Activated CD8-positive, alpha-beta memory T cell treated with anti-CD3 and anti-CD28 coated beads for 48 hours (primary cell): ENCODE measurements around the gene GPR108.
"Not testable (repeated sequence)": the region's sequence is repeated elsewhere in the genome, so short reads cannot be mapped to it uniquely, and the experiment has no call there.

Source experiments
- DNase-seq, 3 experiments: peaks; one replicate each; pipeline ENCODE4 v3.0.0-alpha.2; 2020; ENCODE audit warnings: low read depth in 2 of 3, low spot score in 2 of 3

GPR108 gene

GRCh38 chr19:6721138-6721474, 16.3 kb downstream of the GPR108 start:
- no peak for DNase-seq

- DNase-seq: no peak
These were observed 16.8 kb downstream of the GPR108 start, which contains the start of gene C3 for GRCh38 chr19:6720369-6721137. C3 (minus strand) TSS chr19:6720650; CDS start chr19:6720589, 61 bp downstream.

- no peak for DNase-seq
These were observed 17.4 kb downstream of the GPR108 start for GRCh38 chr19:6719992-6720368.

GRCh38 chr19:6719540-6719861, 17.9 kb downstream of the GPR108 start:
- DNase-seq: no peak

GRCh38 chr19:6718741-6719539, 18.4 kb downstream of the GPR108 start:
- no peak for DNase-seq

- no peak for DNase-seq
These were observed 19.2 kb downstream of the GPR108 start for GRCh38 chr19:6718111-6718740.

- no peak for DNase-seq
These were observed 19.9 kb downstream of the GPR108 start for GRCh38 chr19:6717441-6717971.

- DNase-seq: no peak
These were observed 20.3 kb downstream of the GPR108 start for GRCh38 chr19:6717036-6717435.

- DNase-seq: no peak
These were observed 20.8 kb downstream of the GPR108 start for GRCh38 chr19:6716610-6716970.

GRCh38 chr19:6714749-6715555, 22.4 kb downstream of the GPR108 start:
- DNase-seq: no peak

GRCh38 chr19:6713773-6714692, 23.3 kb downstream of the GPR108 start:
- no peak for DNase-seq

- DNase-seq: no peak
These were observed 24.4 kb downstream of the GPR108 start for GRCh38 chr19:6712692-6713670.

GRCh38 chr19:6712231-6712630, 25.1 kb downstream of the GPR108 start:
- DNase-seq: no peak

GRCh38 chr19:6711605-6712004, 25.8 kb downstream of the GPR108 start:
- DNase-seq: no peak

- DNase-seq: no peak
These were observed 26.4 kb downstream of the GPR108 start for GRCh38 chr19:6711078-6711361.

- no peak for DNase-seq
These were observed 26.9 kb downstream of the GPR108 start for GRCh38 chr19:6710273-6711077.

GRCh38 chr19:6709549-6709948, 27.8 kb downstream of the GPR108 start:
- no peak for DNase-seq

GRCh38 chr19:6708913-6709312, 28.5 kb downstream of the GPR108 start:
- DNase-seq: not testable (repeated sequence)
